ENCODE results near the gene ERMP1.

Gene ERMP1

GRCh38 chr9:5799314-5799713 is 33.6 kb downstream of the ERMP1 start:
- Histone ChIP-seq H3F3A (ENCODE audit: low read depth) (no peaks in the 10 kb centered on the region), H3K4me2 (ENCODE audit: low read depth, low read length, poor library complexity, severe bottlenecking) (no peak overlapping the region), H3K36me3 (ENCODE audit: insufficient read depth, low read length) (peaks cover 46% of the 10 kb centered on the region; the same call in 1 of the 2 replicates), H3K9ac (ENCODE audit: low read depth, low read length, poor library complexity, severe bottlenecking) (no peak overlapping the region), H3K79me2 (ENCODE audit: insufficient read depth, low read length) (no peaks in the 10 kb centered on the region), H2AFZ (ENCODE audit: low read length) (no peak overlapping the region), H3K27me3 (ENCODE audit: insufficient read depth, low read length, poor library complexity, severe bottlenecking) (no peaks in the 10 kb centered on the region), H4K20me1 (ENCODE audit: insufficient read depth, low read length, poor library complexity, severe bottlenecking) (peaks cover 3% of the 10 kb centered on the region), H3K9me3 (ENCODE audit: insufficient read depth, low read depth, low read length) (no peaks in the 10 kb centered on the region), H3K4me1 (ENCODE audit: insufficient read depth, low read length, poor library complexity, severe bottlenecking) (peaks cover under 1% of the 10 kb centered on the region), H3K4me3 (ENCODE audit: low read length, poor library complexity, severe bottlenecking) (no peak overlapping the region), H3K9me2 (replicated peaks; ENCODE audit: low read depth, low read length) (no peaks in the 10 kb centered on the region)
- TF ChIP-seq CTCF (conservative IDR thresholded peaks at IDR 0.05; ENCODE audit: low read length): peak; percentile 92
- TF ChIP-seq EZH2phosphoT487 (IDR thresholded peaks at IDR 0.05; ENCODE audit: borderline replicate concordance): no peak

- Histone ChIP-seq H3K36me3 (ENCODE audit: insufficient read depth, low read length) (peaks cover 38% of the 10 kb centered on the region; the same call in 1 of the 2 replicates), H3K9me3 (ENCODE audit: insufficient read depth, low read depth, low read length) (no peaks in the 10 kb centered on the region), H3K4me2 (ENCODE audit: low read depth, low read length, poor library complexity, severe bottlenecking) (no peak overlapping the region), H3K9me2 (replicated peaks; ENCODE audit: low read depth, low read length) (no peaks in the 10 kb centered on the region), H2AFZ (ENCODE audit: low read length) (no peak overlapping the region), H4K20me1 (ENCODE audit: insufficient read depth, low read length, poor library complexity, severe bottlenecking) (peaks cover 7% of the 10 kb centered on the region), H3K9ac (ENCODE audit: low read depth, low read length, poor library complexity, severe bottlenecking) (no peak overlapping the region), H3K27me3 (ENCODE audit: insufficient read depth, low read length, poor library complexity, severe bottlenecking) (no peaks in the 10 kb centered on the region), H3K79me2 (ENCODE audit: insufficient read depth, low read length) (no peaks in the 10 kb centered on the region; the same call in 1 of the 2 replicates), H3K4me3 (ENCODE audit: low read length, poor library complexity, severe bottlenecking) (no peak overlapping the region), H3K4me1 (ENCODE audit: insufficient read depth, low read length, poor library complexity, severe bottlenecking) (peaks cover 8% of the 10 kb centered on the region), H3F3A (ENCODE audit: low read depth) (no peaks in the 10 kb centered on the region)
- TF ChIP-seq CTCF (conservative IDR thresholded peaks at IDR 0.05; ENCODE audit: low read length) (no peak), EZH2phosphoT487 (IDR thresholded peaks at IDR 0.05; ENCODE audit: borderline replicate concordance) (no peak)
Observed at GRCh38 chr9:5798581-5798980, 34.3 kb downstream of the ERMP1 start.

GRCh38 chr9:5796298-5796697 is 36.6 kb downstream of the ERMP1 start:
- TF ChIP-seq CTCF (conservative IDR thresholded peaks at IDR 0.05; ENCODE audit: low read length): no peak
- no peak for TF ChIP-seq EZH2phosphoT487 (IDR thresholded peaks at IDR 0.05; ENCODE audit: borderline replicate concordance)
- H3K9me3 ChIP-seq (ENCODE audit: insufficient read depth, low read depth, low read length): no peaks in the 10 kb centered on the region
- no peak overlapping the region for H3K9ac ChIP-seq (ENCODE audit: low read depth, low read length, poor library complexity, severe bottlenecking)
- no peaks in the 10 kb centered on the region for H3K27me3 ChIP-seq (ENCODE audit: insufficient read depth, low read length, poor library complexity, severe bottlenecking)
- H3K4me1 ChIP-seq (ENCODE audit: insufficient read depth, low read length, poor library complexity, severe bottlenecking): peaks cover 24% of the 10 kb centered on the region
- no peaks in the 10 kb centered on the region for H3K9me2 ChIP-seq (replicated peaks; ENCODE audit: low read depth, low read length)
- no peak overlapping the region for H3K4me3 ChIP-seq (ENCODE audit: low read length, poor library complexity, severe bottlenecking)
- H3K79me2 ChIP-seq (ENCODE audit: insufficient read depth, low read length): peaks cover 11% of the 10 kb centered on the region; the same call in 1 of the 2 replicates
- H3K4me2 ChIP-seq (ENCODE audit: low read depth, low read length, poor library complexity, severe bottlenecking): no peak overlapping the region
- H4K20me1 ChIP-seq (ENCODE audit: insufficient read depth, low read length, poor library complexity, severe bottlenecking): peaks cover 12% of the 10 kb centered on the region
- no peaks in the 10 kb centered on the region for H3F3A ChIP-seq (ENCODE audit: low read depth)
- H3K36me3 ChIP-seq (ENCODE audit: insufficient read depth, low read length): peaks cover 44% of the 10 kb centered on the region; the same call in 1 of the 2 replicates
- H2AFZ ChIP-seq (ENCODE audit: low read length): no peak overlapping the region

Data from Loucy (cell line).